SU-DHL-6 (cell line): ENCODE data around the gene ITPKA.

Source experiments
- H2AFZ ChIP-seq: fragments of 200-600 bp; sonication (generic); 2 replicates; pipeline ENCODE4 v1.6.1; 2014; ENCODE audit warnings: low read depth, mild to moderate bottlenecking, moderate library complexity, mixed read lengths, antibody characterized with exemption, low read length; ENCODE audit not compliant: severe bottlenecking
- H3F3A ChIP-seq: fragments of 200-600 bp; shearing (Covaris generic); 2 replicates; pipeline ENCODE4 v1.6.0; 2016; ENCODE audit warnings: antibody characterized with exemption, mild to moderate bottlenecking; ENCODE audit not compliant: insufficient read depth
- H3K27ac ChIP-seq: fragments of 200-600 bp; sonication (generic); 2 replicates; pipeline ENCODE4 v1.5.1; 2016; ENCODE audit warnings: low read depth, mild to moderate bottlenecking, low read length, moderate library complexity, mixed read lengths
- H3K27me3 ChIP-seq: fragments of 200-600 bp; sonication (generic), shearing (Covaris generic); 2 replicates; pipeline ENCODE4 v1.6.0; 2014; ENCODE audit warnings: mild to moderate bottlenecking, low read length
- H3K36me3 ChIP-seq: fragments of 200-600 bp; sonication (generic); 2 replicates; pipeline ENCODE4 v1.6.1; 2014; ENCODE audit warnings: mild to moderate bottlenecking, low read length, mixed read lengths
- H3K4me2 ChIP-seq: fragments of 300-600, 200-600 bp; shearing (Covaris generic), sonication (generic); 2 replicates; pipeline ENCODE4 v1.6.0; 2014; ENCODE audit warnings: low read length, low read depth, mild to moderate bottlenecking; ENCODE audit not compliant: poor library complexity, severe bottlenecking
- H3K4me3 ChIP-seq: fragments of 200-600 bp; sonication (generic); 2 replicates; pipeline ENCODE4 v1.5.1; 2014; ENCODE audit warnings: antibody characterized with exemption, low read length, mild to moderate bottlenecking, mixed read lengths; ENCODE audit not compliant: insufficient read depth, poor library complexity, severe bottlenecking
- H3K79me2 ChIP-seq: fragments of 200-600 bp; sonication (generic); 2 replicates; pipeline ENCODE4 v1.6.1; 2014; ENCODE audit warnings: mild to moderate bottlenecking, low read length, moderate library complexity; ENCODE audit not compliant: insufficient read depth
- H3K9ac ChIP-seq: fragments of 200-600 bp; sonication (generic); 2 replicates; pipeline ENCODE4 v1.7.0; 2014; ENCODE audit warnings: mild to moderate bottlenecking, low read length
- H3K9me2 ChIP-seq: fragments of 200-600 bp; sonication (generic); replicated peaks from 2 replicates; pipeline ENCODE4 v1.6.1; 2014; ENCODE audit warnings: low read length; ENCODE audit not compliant: insufficient read depth
- H3K9me3 ChIP-seq: fragments of 200-600 bp; sonication (generic); 2 replicates; pipeline ENCODE4 v1.6.1; 2014; ENCODE audit warnings: low read length, mixed read lengths; ENCODE audit not compliant: insufficient read depth
- H4K20me1 ChIP-seq: fragments of 200-600 bp; sonication (generic); 2 replicates; pipeline ENCODE4 v1.6.1; 2014; ENCODE audit warnings: low read depth, mild to moderate bottlenecking, antibody characterized with exemption, low read length, moderate library complexity, mixed read lengths
- EZH2phosphoT487 ChIP-seq: fragments of 200-600 bp; sonication (generic), shearing (Covaris generic); conservative IDR thresholded peaks from 2 replicates; pipeline ENCODE4 v1.6.1; 2018; ENCODE audit warnings: mild to moderate bottlenecking, antibody characterized with exemption, low read length, moderate library complexity, mixed read lengths
- TF ChIP-seq, protein P1 (sequence below): fragments of 200-600 bp; sonication (generic); IDR thresholded peaks from one replicate; pipeline ENCODE4 v1.5.1; 2017; ENCODE audit warnings: antibody characterized with exemption, mild to moderate bottlenecking, low read length, moderate library complexity; ENCODE audit not compliant: insufficient read depth, poor library complexity, severe bottlenecking

Gene ITPKA

DNA sequence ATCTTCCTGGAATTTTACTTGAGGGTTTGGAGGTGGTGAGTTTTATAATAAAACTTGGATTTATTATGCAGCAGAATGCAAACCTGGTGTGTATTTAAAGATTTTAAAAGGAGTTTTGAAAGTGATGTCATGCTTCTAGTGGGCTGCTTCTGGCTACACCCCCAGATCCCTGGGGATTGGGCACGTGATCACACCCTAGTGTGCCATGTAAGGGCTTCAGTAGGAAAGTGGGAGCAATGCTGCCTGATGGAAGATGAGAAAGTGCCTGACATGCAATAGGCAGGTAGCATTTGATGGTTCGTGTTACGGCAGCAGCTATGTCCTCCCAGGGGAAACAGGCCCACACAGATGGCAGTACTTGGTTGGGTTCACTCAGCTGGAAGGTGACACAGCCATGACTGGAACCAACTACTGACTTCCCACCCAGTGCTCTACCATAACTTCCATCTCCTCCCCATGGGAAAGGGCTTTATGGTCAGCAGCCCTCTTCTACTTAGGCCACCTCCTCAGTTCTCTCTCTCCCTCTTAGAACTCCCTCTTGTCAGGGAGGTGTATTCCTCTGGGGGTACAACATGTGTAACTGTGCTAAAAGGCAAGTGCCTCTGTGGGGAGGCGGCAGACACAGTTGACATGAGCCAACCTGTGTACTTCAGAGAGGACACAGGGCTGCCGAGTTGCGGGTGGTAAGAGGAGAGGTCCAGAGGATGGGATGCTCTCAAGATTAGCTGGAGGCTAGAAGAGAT lies 5.6 kb downstream of the ITPKA start:
- TF ChIP-seq, protein P1, sequence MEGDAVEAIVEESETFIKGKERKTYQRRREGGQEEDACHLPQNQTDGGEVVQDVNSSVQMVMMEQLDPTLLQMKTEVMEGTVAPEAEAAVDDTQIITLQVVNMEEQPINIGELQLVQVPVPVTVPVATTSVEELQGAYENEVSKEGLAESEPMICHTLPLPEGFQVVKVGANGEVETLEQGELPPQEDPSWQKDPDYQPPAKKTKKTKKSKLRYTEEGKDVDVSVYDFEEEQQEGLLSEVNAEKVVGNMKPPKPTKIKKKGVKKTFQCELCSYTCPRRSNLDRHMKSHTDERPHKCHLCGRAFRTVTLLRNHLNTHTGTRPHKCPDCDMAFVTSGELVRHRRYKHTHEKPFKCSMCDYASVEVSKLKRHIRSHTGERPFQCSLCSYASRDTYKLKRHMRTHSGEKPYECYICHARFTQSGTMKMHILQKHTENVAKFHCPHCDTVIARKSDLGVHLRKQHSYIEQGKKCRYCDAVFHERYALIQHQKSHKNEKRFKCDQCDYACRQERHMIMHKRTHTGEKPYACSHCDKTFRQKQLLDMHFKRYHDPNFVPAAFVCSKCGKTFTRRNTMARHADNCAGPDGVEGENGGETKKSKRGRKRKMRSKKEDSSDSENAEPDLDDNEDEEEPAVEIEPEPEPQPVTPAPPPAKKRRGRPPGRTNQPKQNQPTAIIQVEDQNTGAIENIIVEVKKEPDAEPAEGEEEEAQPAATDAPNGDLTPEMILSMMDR: no peak
- no peak for TF ChIP-seq EZH2phosphoT487
- Histone ChIP-seq H3K4me2 (no peak overlapping the region), H4K20me1 (no peaks in the 10 kb centered on the region; the same call in 1 of the 2 replicates), H3K27me3 (no peaks in the 10 kb centered on the region), H3K27ac (no peak overlapping the region), H3K4me3 (no peak overlapping the region), H3K9me2 (no peaks in the 10 kb centered on the region), H3K9me3 (no peaks in the 10 kb centered on the region), H3K79me2 (no peaks in the 10 kb centered on the region), H3K9ac (no peak overlapping the region), H3F3A (no peaks in the 10 kb centered on the region), H2AFZ (no peak overlapping the region), H3K36me3 (no peaks in the 10 kb centered on the region)

DNA sequence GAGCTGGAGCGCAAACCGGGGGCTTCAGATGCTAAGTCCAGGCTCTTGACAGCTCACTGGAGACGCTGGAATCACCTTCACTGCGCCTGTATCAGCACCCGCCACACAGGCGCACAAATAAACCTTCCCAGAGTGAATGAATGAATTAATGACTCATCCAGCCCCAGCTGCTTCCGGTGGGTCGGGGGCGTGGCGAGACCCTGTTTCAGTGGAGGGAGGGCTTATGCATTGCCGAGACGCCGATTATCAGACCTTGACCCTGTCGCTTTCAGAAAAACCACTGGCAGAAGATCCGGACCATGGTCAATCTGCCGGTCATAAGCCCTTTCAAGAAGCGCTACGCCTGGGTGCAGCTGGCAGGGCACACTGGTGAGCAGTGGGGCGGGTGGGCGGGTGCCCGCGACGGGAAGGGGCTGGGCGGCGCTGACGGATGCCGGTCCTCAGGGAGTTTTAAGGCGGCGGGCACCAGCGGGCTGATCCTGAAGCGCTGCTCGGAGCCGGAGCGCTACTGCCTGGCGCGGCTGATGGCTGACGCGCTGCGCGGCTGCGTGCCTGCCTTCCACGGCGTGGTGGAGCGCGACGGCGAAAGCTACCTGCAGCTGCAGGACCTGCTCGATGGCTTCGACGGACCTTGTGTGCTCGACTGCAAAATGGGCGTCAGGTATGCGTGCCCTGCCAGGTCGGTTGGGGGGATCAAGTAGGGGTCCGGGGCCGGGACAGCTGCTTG lies 7.7 kb downstream of the ITPKA start:
- H3F3A ChIP-seq: no peaks in the 10 kb centered on the region
- H3K4me2 ChIP-seq: no peak overlapping the region
- no peaks in the 10 kb centered on the region for H3K36me3 ChIP-seq
- TF ChIP-seq, protein P1: no peak
- TF ChIP-seq EZH2phosphoT487: no peak
- H3K27me3 ChIP-seq: no peaks in the 10 kb centered on the region
- H3K79me2 ChIP-seq: no peaks in the 10 kb centered on the region
- no peak overlapping the region for H2AFZ ChIP-seq
- H3K9me3 ChIP-seq: no peaks in the 10 kb centered on the region
- H3K27ac ChIP-seq: no peak overlapping the region
- no peaks in the 10 kb centered on the region for H4K20me1 ChIP-seq
- no peak overlapping the region for H3K9ac ChIP-seq
- no peaks in the 10 kb centered on the region for H3K9me2 ChIP-seq
- H3K4me3 ChIP-seq: no peak overlapping the region

DNA sequence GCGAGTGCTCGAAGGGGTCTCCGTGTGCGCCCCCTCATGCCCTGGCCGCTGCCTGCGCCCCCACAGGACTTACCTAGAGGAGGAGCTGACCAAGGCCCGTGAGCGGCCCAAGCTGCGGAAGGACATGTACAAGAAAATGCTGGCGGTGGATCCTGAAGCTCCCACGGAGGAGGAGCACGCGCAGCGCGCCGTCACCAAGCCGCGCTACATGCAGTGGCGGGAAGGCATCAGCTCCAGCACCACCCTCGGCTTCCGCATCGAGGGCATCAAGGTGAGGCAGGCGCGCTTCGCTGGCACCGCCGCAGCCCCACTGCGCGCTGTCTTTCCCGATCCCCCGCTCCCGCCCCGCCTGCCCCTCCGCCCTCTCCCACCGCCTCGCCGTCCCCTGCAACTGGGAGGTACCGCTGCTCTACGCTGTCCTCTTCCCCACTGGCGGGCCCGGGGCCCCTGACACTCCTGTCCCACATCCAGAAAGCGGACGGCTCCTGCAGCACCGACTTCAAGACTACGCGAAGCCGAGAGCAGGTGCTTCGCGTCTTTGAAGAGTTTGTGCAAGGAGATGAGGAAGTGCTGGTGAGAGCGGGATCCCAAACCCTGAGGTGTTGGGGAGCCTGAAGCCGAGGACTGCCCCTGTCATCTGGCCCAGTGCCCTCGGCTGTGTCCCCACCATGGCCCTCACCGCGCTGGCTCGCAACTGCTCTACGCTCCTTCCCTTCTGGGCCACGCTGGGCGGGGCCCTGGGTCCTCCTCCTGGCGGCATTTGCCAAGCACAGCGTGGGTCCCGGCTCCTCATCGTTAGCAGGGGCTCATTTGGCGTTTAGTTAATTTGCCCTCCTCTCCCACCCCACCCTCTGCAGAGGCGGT lies 8.5 kb downstream of the ITPKA start:
- Histone ChIP-seq H3F3A (no peaks in the 10 kb centered on the region), H3K36me3 (no peaks in the 10 kb centered on the region), H3K4me2 (no peak overlapping the region), H4K20me1 (no peaks in the 10 kb centered on the region), H3K27me3 (no peaks in the 10 kb centered on the region), H3K9me3 (no peaks in the 10 kb centered on the region), H3K9me2 (no peaks in the 10 kb centered on the region), H3K4me3 (no peak overlapping the region), H3K9ac (no peak overlapping the region), H2AFZ (no peak overlapping the region), H3K79me2 (no peaks in the 10 kb centered on the region), H3K27ac (no peak overlapping the region)
- TF ChIP-seq, protein P1: no peak
- no peak for TF ChIP-seq EZH2phosphoT487
